ENCODE measurements around the gene KDM8.
A peak's percentile ranks its signal among the peaks of the same experiment; 100 is the strongest.
"Not testable (repeated sequence)": the region's sequence is repeated elsewhere in the genome, so short reads cannot be mapped to it uniquely, and the experiment has no call there.

KDM8 gene

DNA sequence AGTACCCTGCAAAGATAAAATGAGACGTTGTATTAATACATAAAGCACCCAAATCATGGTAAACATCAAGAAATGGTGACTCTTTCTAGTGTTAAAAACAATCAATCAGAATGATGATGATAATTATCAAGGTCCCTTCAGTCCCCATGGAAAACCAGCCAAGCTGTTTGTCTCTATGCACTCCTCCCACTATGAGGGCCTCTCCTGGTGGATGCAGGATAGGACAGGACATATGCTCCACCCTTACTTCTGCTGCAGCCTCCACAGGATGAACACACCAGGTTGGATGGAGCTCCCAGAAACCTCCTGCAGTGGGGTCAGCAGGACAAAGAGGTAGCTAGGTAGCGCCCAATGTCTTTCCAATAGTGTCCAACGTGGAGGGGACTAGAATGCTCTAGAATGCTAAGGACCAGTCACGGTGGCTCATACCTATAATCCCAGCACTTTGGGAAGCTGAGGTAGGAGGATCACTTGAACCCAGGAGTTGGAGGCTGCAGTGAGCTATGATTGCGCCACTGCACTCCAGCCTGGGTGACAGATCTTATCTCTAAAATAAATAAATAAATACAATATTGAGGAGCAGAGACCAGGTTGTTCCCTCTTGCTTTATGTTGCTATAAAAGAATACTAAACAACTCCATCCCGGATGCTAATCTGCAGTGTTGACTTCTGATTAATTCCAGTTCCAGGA is 9.9 kb upstream of the KDM8 start:
- no peak for FAIRE-seq

DNA sequence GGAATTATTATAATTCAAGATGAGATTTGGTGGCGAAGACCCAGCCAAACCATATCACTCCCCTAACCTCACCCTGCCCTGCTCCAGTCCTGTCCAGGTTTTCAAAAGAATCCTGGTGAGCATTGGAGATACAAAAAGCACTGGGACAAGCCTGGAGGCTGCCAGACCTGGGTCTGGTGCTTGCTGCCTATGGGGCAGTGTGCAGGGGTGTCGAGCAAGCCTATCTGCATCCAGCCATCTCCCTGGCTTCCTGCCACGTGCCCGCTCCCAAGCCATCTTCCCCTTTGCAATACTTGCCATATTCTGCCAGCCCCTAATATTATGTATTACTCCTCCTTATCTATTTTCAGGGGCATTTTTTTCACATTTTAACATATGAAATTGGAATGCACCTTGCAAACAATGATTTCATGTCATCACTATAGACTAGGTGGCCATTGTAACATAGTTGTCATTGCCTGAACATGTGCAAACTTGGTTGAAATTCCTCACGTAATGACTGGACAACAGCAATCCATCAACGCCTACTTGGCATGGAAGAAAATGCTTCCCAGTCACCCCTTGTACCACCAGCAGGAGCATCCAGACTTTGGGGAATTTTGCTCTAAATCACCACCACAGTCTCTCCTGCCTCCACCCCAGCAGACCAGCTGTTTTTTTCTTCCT is 8.1 kb upstream of the KDM8 start:
- no peak for FAIRE-seq

DNA sequence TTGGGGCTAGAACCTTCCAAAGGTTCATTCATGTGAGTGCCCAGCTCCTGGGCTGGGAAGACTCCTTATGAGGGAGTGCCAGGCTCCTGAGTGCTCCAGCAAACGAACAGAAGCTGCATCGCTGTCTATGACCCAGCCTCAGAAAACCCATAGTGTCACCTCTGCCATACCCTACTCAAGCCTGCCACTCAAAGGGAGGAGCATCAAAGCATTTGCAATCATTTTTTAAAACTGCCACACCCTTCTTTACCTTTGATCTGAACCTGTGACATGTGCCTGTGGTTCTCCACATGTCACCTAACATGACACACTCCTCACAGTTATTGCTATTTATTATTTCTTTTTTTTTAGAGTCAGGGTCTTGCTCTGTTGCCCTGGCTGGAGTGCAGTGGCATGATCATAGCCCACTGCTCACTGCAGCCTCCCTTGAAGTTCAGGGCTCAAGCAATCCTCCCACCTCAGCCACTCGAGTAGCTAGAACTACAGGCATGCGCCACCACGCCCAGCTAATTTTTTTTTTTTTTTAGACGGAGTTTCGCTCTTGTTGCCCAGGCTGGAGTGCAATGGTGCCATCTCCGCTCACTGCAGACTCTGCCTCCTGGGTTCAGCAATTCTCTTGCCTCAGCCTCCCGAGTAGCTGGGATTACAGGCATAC is 7.3 kb upstream of the KDM8 start:
- no peak for FAIRE-seq

DNA sequence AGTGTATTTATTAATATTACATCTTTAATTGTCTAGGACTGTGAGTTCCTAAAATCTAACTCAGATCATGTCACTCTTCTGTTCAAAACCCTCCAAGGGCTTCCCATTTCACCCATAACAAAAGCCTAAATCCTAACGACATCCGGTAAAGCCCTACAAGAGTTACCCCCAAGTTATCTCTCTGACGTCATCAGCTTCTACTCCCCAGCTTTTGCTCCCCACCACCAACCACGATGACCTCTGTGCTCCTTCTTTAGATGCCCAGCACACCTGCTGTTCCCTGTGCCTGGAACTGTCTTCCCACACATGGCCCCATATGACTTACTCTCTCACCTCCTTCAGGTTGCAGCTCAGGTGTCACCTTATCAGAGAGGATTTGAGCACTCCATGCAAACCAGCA is 6.3 kb upstream of the KDM8 start:
- no peak for FAIRE-seq

DNA sequence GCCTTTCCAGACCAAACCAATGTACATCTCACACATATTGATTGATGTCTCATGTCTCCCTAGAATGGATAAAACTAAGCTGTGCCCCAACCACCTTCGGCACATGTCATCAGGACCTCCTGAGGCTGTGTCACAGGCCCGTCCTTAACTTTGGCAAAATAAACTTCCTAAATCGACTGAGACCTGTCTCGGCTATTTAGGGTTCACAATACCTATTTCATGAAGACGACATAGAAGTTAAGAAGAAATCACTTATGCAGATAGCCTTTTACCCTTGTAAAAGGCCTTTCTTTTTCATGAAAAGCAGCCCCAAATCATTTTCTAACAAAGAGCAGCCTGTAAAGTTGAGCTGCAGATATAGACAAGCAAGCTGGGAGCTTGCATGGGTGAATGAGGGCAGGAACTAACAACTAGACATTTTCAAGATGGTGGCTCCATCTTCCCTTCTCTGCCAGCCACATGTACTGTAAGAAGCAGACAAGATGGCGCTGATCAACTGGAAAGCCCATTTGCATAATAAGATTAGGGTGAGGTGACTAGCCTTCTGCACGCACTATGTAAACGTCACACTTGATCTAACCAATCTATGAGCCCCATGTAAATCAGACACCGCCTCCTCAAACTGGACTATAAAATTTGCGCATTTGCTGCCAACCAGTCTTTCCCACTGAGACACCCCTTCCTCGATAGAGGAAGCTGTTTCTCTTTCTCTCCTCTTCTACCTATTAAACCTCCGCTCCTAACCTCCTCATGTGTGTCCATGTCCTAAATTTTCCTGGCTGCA is 4.7 kb upstream of the KDM8 start:
- FAIRE-seq = no peak

DNA sequence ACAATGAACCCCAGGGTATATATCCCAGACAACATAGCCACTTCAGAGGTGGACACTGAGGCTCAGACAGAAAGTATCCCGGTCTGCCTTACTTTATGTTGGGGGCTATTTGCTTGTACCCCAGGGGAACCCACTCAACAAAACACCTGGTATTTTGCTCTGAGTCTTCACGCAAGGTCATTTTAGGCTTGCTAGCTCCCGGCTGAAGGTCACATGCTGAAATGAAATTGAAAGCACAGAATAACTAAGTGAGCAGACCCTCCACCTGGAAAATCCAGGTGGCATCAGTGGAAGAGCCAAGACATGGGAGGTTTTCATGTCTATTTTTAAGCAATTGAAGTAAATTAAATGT is 4.1 kb upstream of the KDM8 start:
- no peak for FAIRE-seq

DNA sequence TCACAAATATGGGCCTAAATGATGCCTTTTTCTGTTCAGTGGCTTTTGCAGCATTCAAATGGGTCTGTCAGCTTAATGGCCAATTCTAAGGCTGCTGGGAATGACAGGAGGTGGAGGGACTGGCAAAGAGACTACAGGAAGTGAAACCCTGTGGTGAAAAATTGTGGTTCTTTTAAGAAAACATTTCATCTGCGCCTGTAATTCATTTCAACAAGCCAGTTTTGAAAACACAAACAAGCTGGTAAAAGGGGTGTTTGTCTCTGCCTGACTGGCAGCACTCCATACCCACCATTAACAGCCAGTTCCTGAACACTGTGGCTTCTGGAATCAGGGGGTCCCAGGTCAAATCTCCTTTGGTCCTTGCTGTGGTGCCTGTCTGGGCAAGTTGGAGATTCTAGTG is 3.6 kb upstream of the KDM8 start:
- FAIRE-seq = no peak

DNA sequence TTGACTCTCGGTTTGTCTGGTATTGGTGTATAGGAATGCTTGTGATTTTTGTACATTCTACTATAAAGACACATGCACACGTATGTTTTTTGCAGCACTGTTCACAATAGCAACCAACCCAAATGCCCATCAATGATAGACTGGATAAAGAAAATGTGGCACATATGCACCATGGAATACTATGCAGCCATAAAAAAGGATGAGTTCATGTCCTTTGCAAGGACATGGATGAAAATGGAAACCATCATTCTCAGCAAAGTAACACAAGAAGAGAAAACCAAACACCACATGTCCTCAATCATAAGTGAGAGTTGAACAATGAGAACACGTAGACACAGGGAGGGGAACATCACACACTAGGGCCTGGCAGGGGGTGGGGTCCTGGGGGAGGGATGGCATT is 2.4 kb upstream of the KDM8 start:
- FAIRE-seq = not testable (repeated sequence)

DNA sequence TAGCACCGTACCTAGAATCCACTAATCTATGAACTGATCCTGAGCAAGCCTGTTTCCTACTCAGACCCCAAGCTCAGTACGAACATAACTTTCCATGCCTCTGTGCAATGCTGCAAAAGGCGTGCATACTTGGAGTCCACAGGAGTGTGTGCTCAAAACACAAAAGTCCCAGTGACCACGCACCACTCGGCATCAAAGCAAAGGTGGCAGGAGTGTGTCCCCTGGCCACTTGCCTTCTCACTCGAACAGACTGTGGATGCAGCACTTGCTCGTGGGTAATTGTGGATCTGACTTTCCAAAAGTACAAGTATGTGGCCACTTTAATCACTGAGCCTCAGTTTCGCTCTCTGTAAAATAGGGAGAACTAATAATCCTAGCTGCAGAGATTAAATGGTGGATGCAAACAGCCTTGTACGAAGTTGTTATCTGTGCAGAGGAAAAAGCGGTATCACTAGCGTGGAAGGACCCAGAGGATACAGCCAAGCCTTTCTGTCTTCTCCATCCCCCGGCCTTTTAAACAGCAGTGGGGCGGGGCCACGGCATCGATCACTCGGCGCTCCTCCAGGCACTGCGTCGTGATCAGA is 311 bp upstream of the KDM8 start:
- no peak for FAIRE-seq

DNA sequence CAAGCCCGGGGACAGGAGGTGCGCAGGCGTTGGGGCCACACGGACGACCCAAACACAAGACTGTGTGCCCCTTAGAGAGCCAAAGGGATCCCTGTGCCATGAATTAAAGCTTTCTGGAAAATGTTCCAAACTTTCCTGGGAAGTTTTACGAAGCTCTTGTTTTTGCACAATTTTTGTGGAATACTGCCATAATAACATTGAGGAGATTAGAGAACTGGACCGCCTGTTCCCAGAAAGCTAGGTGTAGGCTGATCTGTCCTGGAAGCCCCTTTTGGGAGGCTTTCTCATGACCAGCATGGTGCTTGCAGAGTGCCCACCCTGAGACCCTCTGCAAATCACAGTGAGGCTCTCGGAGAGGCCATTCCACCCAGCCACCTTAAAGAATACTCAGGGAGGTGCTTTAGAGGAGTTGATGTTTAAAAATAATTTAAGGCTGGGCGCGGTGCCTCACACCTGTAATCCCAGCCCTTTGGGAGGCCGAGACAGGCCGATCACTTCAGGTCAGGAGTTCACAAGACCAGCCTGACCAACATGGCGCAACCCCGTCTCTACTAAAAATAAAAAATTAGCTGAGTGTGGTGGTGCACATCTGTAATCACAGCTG is 1.1 kb downstream of the KDM8 start:
- FAIRE-seq = no peak

DNA sequence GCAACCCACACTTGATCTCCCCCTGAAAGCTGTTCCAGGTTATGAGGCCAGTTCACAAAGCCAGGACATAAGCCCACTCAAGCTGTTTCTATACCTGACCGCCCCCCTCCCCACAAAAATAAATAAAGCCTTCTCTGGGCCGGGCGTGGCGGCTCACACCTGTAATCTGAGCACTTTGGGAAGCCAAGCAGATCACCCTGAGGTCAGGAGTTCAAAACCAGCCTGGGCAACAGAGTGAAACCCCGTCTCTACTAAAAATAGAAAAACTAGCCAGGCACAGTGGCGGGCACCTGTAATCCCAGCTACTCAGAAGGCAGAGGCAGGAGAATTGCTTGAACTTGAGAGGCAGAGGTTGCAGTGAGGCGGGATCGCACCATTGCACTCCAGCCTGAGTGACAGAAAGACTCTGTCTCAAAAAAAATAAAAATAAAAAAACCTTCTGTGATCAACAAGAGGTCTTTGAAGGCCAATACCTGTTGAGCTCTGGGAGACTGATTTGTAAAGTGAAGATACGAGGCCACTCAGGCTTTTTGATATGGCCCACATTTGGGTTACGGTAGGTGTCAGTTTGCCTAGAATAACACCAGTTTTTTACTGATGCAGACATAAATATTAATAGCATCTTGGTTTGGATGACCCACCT is 2.2 kb downstream of the KDM8 start:
- FAIRE-seq = no peak

DNA sequence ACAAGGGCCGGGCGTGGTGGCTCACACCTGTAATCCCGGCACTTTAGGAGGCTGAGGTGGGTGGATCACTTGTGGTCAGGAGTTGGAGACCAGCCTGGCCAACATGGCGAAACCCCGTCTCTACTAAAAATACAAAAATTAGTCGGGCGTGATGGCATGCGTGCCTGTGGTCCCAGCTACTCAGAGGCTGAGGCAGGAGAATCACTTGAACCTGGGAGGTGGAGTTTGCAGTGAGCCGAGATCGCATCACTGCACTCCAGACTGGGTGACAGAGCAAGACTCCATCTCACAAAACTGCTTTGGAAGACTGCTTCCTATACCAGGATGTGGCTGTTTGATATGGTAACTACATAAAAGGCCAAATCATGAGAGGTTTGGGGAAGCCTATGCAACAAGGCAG is 3.8 kb downstream of the KDM8 start:
- FAIRE-seq = not testable (repeated sequence)

DNA sequence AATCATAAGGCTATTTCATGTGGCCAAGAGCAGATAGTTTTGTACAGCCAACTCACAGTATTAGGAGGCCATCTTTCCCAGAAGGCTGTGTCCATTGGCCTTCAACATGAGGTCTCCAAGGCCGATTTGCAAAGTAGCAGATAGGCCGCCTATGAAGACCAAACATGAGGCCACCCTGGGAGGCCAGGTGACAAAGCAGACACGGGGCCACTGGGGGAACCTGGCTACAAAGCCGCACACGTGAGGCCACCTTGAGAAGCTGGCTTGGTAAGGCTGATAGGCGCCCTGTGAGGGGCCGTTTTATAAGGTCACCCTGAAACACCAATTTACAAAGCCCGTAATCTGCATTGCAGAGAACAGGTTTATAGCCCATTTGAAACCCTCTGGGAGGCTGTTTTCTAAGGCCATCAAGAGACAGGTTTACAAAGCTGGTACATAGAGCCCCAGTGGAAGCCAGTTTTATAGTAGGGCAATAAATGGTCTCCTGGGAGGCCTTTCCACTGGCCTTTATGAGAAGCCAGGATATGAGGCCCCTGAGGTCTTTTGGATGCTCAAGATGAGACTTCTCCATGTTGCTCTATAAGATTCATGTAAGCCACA is 4.9 kb downstream of the KDM8 start:
- FAIRE-seq = no peak

DNA sequence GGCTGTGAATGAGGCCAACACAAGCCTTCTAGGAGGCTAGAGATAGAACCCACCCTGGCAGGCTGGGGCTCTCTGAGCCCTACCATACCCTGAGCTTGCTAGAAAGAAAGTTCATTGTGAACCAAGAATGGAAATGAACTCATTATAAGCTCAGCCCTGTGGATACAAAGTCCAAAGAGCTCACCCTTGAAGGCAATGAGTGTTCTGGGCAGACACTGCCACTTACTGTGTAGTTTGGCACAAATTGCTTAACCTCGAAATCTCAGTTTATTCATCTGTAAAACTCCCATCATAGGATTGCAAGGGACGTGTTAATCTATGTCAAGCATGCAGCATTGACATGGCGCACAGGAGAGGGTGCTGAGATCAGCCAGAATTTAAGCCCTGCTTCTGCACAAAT is 5.5 kb downstream of the KDM8 start:
- FAIRE-seq = no peak

DNA sequence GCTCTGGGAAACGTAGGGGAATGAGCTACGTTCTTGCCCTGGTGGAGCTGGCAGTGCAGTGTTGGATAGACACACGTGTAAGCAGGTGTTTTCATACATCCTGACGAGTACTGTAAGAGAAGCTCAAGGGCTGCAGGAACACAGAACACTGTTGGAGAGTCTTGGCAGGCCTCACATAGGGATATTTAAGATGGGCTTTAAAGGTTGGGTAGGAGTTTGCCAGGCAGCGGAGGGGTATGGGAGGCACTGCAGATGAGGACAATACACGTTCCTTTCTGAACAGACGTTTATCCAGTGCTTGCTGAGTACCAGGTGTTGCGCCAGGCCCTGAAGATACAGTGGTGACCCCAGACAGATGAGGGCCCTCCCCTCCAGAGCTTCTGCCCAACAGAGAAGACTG is 6.3 kb downstream of the KDM8 start:
- no peak for FAIRE-seq

DNA sequence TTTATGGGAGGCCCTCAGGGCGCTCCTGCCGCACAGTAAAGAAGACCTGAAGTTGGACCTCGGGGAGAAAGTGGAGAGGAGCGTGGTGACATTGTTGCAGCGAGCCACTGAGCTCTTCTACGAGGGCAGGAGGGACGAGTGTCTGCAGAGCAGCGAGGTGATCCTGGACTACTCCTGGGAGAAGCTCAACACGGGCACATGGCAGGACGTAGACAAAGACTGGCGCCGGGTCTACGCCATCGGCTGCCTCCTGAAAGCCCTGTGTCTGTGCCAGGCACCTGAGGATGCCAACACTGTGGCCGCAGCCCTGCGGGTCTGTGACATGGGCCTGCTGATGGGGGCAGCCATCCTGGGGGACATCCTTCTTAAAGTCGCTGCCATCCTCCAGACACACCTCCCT is 6.8 kb downstream of the KDM8 start:
- FAIRE-seq = no peak

DNA sequence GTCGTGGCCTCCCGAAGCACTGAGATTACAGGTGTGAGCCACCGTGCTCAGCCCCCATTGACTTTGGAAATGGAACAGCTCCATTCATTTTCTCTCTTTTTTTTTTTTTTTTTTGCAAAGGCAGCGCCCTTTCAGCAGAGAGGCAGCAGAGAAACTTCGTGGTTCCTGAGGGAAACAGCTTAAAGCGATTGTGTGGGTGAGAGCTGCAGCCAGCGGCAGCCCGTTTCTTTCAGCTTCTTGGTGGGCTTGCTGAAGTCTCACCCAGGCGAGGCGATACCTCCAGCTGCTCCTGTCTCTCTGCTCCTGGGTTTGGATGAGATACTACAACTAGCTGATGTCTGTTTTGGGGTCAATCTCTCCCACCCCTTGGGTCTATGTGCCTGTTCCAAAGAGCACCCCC is 7.7 kb downstream of the KDM8 start:
- no peak for FAIRE-seq

DNA sequence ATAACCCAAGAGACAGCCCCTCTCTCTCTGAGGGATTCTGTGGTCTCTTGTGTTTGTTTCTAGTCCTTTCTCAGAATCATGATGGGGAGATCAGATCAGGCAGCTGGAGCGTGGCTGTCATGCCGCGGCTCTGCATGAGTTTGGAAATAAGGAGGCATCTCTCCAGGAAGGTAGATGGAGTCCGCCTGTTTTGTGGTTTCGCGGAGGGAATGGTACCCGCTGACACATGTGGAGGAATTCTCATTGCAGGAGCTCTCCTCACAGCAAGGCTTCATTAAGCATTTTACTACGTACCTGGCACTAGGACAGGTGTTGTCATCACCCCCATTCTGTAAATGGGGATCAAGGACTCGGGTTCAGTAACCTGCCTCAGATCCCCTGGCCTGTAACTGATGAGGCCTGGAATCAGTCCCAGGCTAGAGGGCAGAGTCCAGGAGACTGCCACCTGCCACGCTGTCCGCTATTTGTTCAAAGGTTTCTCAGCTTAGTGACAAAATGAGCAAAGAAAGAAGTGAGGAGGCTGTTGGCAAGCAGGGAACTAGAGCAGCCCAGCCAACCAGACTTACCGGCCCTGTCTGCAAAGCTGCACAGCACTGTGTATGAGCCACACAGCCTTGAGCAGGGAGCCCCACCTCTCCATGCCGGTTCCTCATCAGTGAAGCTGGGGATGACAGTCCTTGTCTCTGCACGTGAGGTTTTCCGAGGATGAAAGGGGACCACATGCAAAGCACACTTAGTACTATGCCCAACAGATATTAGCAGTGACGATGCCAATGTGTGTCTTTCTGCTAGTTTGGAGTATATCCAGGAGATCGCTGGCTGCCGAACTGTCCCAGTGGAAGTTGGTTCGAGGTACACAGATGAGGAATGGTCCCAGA is 11.0 kb downstream of the KDM8 start:
- peak; percentile 70 for FAIRE-seq

DNA sequence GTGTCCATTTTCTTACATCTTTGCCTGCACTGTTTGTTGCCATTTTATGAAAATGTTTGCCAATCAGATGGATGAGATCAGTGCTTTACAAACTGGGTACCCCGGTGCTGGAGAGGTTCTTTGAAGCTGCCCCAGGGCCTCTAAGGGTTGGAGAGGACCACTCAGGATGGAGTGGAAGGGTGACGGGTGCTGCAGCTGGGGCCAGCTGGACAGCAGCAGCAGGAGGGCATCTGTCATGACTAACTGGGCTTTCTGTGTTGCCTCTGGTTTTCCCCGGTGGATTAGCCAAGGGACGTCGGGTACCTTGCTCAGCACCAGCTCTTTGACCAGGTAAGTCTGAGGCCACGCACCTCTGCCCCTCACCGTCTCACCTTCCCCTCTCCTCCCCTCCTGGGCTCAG is 12.3 kb downstream of the KDM8 start:
- FAIRE-seq = no peak

DNA sequence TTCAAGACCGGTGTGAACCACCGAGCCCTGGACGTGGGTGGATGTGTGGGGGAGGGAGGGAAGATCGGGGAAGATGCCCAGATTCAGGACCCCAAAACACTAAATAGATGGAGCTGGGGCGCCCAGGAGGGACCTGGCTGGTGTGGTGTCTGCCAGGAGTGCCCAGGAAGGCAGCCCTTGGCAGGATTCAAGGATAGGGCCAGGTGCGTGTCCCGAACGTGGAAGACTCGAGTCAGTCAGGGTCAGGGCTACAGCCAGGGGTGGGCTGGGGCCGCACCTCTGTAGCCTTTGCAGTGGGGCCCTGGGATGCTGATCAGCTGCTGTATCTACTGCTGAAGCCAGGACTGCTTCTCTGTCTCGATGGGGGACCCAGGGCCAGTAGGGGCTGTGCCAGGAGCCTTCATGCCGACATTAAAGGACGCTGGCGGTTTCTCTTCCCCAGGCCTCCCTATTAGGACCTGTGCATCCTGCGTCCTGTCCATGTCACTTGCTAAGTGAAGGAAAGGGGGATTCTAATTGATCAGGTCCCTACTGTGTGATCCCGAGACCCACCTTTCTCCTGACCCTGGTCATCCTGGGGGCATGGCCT is 13.1 kb downstream of the KDM8 start:
- FAIRE-seq = no peak

DNA sequence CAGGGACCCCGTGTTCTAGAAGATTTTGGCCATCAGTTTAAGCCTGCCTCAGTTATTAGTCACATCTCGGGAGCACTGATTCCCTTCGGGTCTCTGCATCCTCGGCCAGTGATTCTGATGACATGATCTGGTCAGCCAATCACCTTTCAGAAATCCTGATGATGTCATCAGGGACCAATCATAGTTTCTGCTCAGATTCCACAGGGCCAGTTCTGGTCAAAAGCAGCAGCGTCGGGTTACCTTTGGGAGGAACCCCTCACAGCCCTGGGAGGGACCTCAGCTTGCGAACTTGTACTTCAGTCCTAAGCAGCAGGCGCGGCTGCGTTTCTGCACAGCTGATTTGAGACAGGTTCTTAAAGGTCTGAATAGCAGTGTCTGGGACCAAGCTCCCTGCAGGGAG is 13.9 kb downstream of the KDM8 start:
- FAIRE-seq = no peak
